Measurements from ENCODE around the gene MESP2. TPM values are rescaled to one million over a fixed set of nuclear protein-coding genes. Genes with fewer than 3 reads are reported as not detected.

MESP2 gene
- total and polyA plus RNA-seq, 8 donors = 0.14 to 0.35 (median 0.34) TPM; not detected in 5

GRCh38 chr15:89766357-89767311 is 9.5 kb upstream of the MESP2 start:
- Histone ChIP-seq H3K9me3 (no peaks in the 10 kb centered on the region), H3K4me1 (peaks cover 0 to 8% of the 10 kb centered on the region in 2 donors), H3K27me3 (no peaks in the 10 kb centered on the region), H3K36me3 (no peaks in the 10 kb centered on the region), H3K4me3 (no peak overlapping the region), H3K27ac (no peak overlapping the region)
- DNase-seq = peak in 1 of 4 donors; percentile 55
- no peak for TF ChIP-seq CTCF (IDR thresholded peaks at IDR 0.05)
- ATAC-seq = no peak
- intact Hi-C loops (cut with DNase I) = no loop called here

- no peak for TF ChIP-seq CTCF (IDR thresholded peaks at IDR 0.05)
- no peak overlapping the region for H3K4me3 ChIP-seq
- ATAC-seq (peak; percentile 20), DNase-seq (peak in 1 of 4 donors; percentile 47)
- peaks cover 0 to 8% of the 10 kb centered on the region in 2 donors for H3K4me1 ChIP-seq
- intact Hi-C loops (cut with DNase I) = no loop called here
- no peaks in the 10 kb centered on the region for H3K9me3 ChIP-seq
- H3K36me3 ChIP-seq = no peaks in the 10 kb centered on the region
- H3K27me3 ChIP-seq = no peaks in the 10 kb centered on the region
- no peak overlapping the region for H3K27ac ChIP-seq
These were observed 8.7 kb upstream of the MESP2 start for GRCh38 chr15:89767411-89767915.

- Histone ChIP-seq H3K27me3 (no peaks in the 10 kb centered on the region), H3K4me3 (no peak overlapping the region), H3K36me3 (no peaks in the 10 kb centered on the region), H3K27ac (no peak overlapping the region), H3K9me3 (no peaks in the 10 kb centered on the region), H3K4me1 (peaks cover 0 to 8% of the 10 kb centered on the region in 2 donors)
- DNase-seq (no peak), ATAC-seq (peak; percentile 39)
- no peak for TF ChIP-seq CTCF (IDR thresholded peaks at IDR 0.05)
- intact Hi-C loops (cut with DNase I) = no loop called here
These were observed 8.0 kb upstream of the MESP2 start for GRCh38 chr15:89768071-89768500.

GRCh38 chr15:89769366-89769765 is 6.8 kb upstream of the MESP2 start:
- no peak for ATAC-seq
- Histone ChIP-seq H3K36me3 (no peaks in the 10 kb centered on the region), H3K27ac (no peak overlapping the region), H3K4me3 (no peak overlapping the region), H3K9me3 (no peaks in the 10 kb centered on the region), H3K27me3 (no peaks in the 10 kb centered on the region), H3K4me1 (no peaks in the 10 kb centered on the region)
- DNase-seq = no peak
- intact Hi-C loops (cut with DNase I) = no loop called here
- no peak for TF ChIP-seq CTCF (IDR thresholded peaks at IDR 0.05)

GRCh38 chr15:89770041-89770440 is 6.1 kb upstream of the MESP2 start:
- no peaks in the 10 kb centered on the region for H3K9me3 ChIP-seq
- H3K4me3 ChIP-seq = no peak overlapping the region
- intact Hi-C loops (cut with DNase I) = no loop called here
- no peak overlapping the region for H3K27ac ChIP-seq
- no peak for TF ChIP-seq CTCF (IDR thresholded peaks at IDR 0.05)
- DNase-seq = peak in 1 of 4 donors; percentile 16
- no peaks in the 10 kb centered on the region for H3K4me1 ChIP-seq
- peak; percentile 20 for ATAC-seq
- H3K36me3 ChIP-seq = no peaks in the 10 kb centered on the region
- H3K27me3 ChIP-seq = no peaks in the 10 kb centered on the region

Data from left lung (tissue), 10 donors.